Stomach (tissue), 9 donors: ENCODE data around the gene CCDC91. TPM values are rescaled to one million over a fixed set of nuclear protein-coding genes. Genes with fewer than 3 reads are reported as not detected.
A peak's percentile ranks its signal among the peaks of the same experiment; 100 is the strongest.

Source experiments
- DNase-seq, 2 donors: peaks; one replicate each; pipeline versions ENCODE4 v3.0.0 to v3.0.0-alpha.2; 2013 to 2019
- H3K27ac ChIP-seq, 5 donors: fragments of 200-600 bp in 4 of 5; sonication (generic) in 4 of 5; one replicate each; pipeline ENCODE4 v1.5.1; 2013 to 2019; ENCODE audit warnings: mild to moderate bottlenecking in 1 of 5, moderate library complexity in 1 of 5
- H3K27me3 ChIP-seq, 3 donors: fragments of 200-600 bp; sonication (generic); one replicate each; pipeline ENCODE4 v1.5.1; 2017 to 2019; ENCODE audit warnings: mixed run types in 1 of 3
- H3K36me3 ChIP-seq, 4 donors: fragments of 200-600 bp; sonication (generic); 1 replicate in 3 of 4; 2 replicates in 1 of 4; pipeline ENCODE4 v1.5.1; 2016 to 2019
- H3K4me1 ChIP-seq, 4 donors: fragments of 200-600 bp; sonication (generic); one replicate each; pipeline ENCODE4 v1.5.1; 2016 to 2019
- H3K4me3 ChIP-seq, 4 donors: fragments of 200-600 bp; sonication (generic) in 3 of 4; one replicate each; pipeline ENCODE4 v1.5.1; 2016 to 2019; ENCODE audit warnings: mild to moderate bottlenecking in 1 of 4
- H3K9me3 ChIP-seq, 4 donors: fragments of 200-600 bp; sonication (generic); one replicate each; pipeline ENCODE4 v1.5.1; 2016 to 2019
- EP300 ChIP-seq: sonication (generic); formaldehyde crosslinking; IDR thresholded peaks from one replicate; pipeline ENCODE4 v1.6.1; 2017; ENCODE audit warnings: antibody characterized with exemption
- POLR2A ChIP-seq, 4 donors: fragments of 450-650 bp; IDR thresholded peaks; one replicate each; pipeline ENCODE4 v1.6.1; 2016; ENCODE audit warnings: antibody characterized with exemption in 4 of 4, control low read depth in 2 of 4, mild to moderate bottlenecking in 1 of 4, moderate library complexity in 1 of 4
- POLR2AphosphoS5 ChIP-seq, 3 donors: sonication (generic); formaldehyde crosslinking; IDR thresholded peaks; one replicate each; pipeline ENCODE4 v1.6.1; 2016; ENCODE audit warnings: antibody characterized with exemption in 3 of 3
- WGBS, 5 donors: extraction: QIAGEN DNeasy Blood & Tissue Kit in 3 of 5; methylation state at CpG; one replicate each; pipeline versions ENCODE4 v1.1.5 to v1.1.7; 2013 to 2018; 5-methylcytosine and 5-hydroxymethylcytosine counted together
- intact Hi-C: fragments of 100-400 bp; cut with DNase I; formaldehyde crosslinking; loops from one replicate; pipeline ENCODE4 v1.15.1; 2023; ENCODE audit warnings: low total_unique reads
- polyA plus RNA-seq, 3 donors: library from polyadenylated mRNA; stranded (reverse); fragments of 200-250 nt; gene quantifications; one replicate each; pipeline ENCODE4 v1.2.3, GENCODE V29; 2013
- total RNA-seq, 5 donors: library from RNA; depleted of rRNA; stranded (reverse); fragments of >200 nt; gene quantifications; one replicate each; pipeline versions ENCODE4 v1.1.0 to v1.2.3, GENCODE V29; 2014 to 2016
- TF ChIP-seq, protein P1 (sequence below), 7 experiments: fragments of 450-650 bp in 4 of 7; fragments of 200-600 bp in 3 of 7; sonication (generic) in 3 of 7; IDR thresholded peaks; one replicate each; pipeline ENCODE4 v1.5.1; 2016 to 2019; ENCODE audit warnings: antibody characterized with exemption in 7 of 7, control low read depth in 2 of 7, mild to moderate bottlenecking in 1 of 7
- donor health status: healthy with polysubstance abuse.
- donor health status: Bipolar disorder and iron deficiency.
- donor health status: healthy.

Gene CCDC91
- total and polyA plus RNA-seq, 8 donors = 9.9 to 69.6 (median 34.4) TPM

GRCh38 chr12:28570811-28571210 lies 380.6 kb downstream of the CCDC91 start:
- H3K4me3 ChIP-seq = no peak overlapping the region
- intact Hi-C loops = no loop called here
- no peak for DNase-seq
- WGBS, 5 donors = 78 to 91% (median 87%) methylated on average over 3 of the region's 3 CpGs
- H3K36me3 ChIP-seq = no peaks in the 10 kb centered on the region
- no peaks in the 10 kb centered on the region for H3K9me3 ChIP-seq
- H3K4me1 ChIP-seq = peaks cover 0 to 32% (median 7%) of the 10 kb centered on the region in 4 donors
- no peaks in the 10 kb centered on the region for H3K27me3 ChIP-seq
- TF ChIP-seq POLR2AphosphoS5 (IDR thresholded peaks at IDR 0.05) = no peak
- TF ChIP-seq, protein P1, sequence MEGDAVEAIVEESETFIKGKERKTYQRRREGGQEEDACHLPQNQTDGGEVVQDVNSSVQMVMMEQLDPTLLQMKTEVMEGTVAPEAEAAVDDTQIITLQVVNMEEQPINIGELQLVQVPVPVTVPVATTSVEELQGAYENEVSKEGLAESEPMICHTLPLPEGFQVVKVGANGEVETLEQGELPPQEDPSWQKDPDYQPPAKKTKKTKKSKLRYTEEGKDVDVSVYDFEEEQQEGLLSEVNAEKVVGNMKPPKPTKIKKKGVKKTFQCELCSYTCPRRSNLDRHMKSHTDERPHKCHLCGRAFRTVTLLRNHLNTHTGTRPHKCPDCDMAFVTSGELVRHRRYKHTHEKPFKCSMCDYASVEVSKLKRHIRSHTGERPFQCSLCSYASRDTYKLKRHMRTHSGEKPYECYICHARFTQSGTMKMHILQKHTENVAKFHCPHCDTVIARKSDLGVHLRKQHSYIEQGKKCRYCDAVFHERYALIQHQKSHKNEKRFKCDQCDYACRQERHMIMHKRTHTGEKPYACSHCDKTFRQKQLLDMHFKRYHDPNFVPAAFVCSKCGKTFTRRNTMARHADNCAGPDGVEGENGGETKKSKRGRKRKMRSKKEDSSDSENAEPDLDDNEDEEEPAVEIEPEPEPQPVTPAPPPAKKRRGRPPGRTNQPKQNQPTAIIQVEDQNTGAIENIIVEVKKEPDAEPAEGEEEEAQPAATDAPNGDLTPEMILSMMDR (IDR thresholded peaks at IDR 0.05) = no peak
- TF ChIP-seq EP300 = no peak
- no peak for TF ChIP-seq POLR2A (IDR thresholded peaks at IDR 0.05)
- H3K27ac ChIP-seq = peak overlapping the region in 2 of 5 donors; percentile 27 to 59

DNA sequence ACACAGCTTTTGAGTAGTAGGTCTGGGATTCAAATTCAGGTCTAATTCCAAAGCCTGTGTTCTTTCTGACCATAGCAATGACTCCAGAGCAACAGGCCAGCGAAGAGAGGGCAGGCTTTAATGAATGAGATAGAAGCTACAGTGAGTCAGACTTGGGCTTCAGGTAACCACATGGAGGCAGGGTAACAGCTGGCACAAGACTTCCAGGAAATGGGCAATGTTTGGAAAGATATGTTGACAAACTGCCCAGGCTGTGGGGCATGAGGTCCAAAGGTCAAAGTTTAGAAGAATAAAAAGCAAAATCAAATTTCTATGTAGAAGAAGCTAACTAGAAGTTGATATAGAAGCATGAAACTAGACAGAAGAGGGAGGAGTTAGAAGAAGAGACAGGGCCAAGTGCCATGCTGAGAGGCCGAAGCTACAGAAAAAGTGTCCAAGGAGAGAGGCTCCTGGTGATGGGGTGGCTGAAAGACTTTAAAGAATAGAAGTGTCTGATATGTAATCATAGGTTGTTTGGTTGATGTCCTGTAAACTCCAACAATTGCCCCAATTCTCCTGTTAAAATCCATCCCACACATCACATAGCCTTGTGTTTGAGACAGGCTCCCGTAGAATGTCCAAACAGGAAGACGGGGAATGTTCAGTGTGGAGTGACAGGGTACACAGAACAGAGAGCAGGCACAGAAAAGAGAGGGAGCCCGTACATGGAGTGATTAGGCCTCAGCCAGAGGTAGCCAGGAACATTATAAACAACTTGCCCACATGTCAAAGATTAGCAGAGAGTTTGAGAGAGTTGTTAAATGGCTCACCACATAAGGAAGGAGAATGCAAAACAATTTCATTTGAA lies 384.7 kb downstream of the CCDC91 start:
- H3K4me1 ChIP-seq = peaks cover 0 to 21% (median 3%) of the 10 kb centered on the region in 4 donors
- peak in 1 of 2 donors; percentile 21 for DNase-seq
- no peaks in the 10 kb centered on the region for H3K9me3 ChIP-seq
- peak overlapping the region in 1 of 5 donors; percentile 18 for H3K27ac ChIP-seq
- no peaks in the 10 kb centered on the region for H3K27me3 ChIP-seq
- TF ChIP-seq, protein P1 (IDR thresholded peaks at IDR 0.05) = no peak
- no peak for TF ChIP-seq POLR2AphosphoS5 (IDR thresholded peaks at IDR 0.05)
- TF ChIP-seq POLR2A (IDR thresholded peaks at IDR 0.05) = no peak
- TF ChIP-seq EP300 = no peak
- 65 to 80% (median 77%) methylated on average over 5 of the region's 5 CpGs for WGBS, 5 donors
- H3K4me3 ChIP-seq = no peak overlapping the region
- no peaks in the 10 kb centered on the region for H3K36me3 ChIP-seq
- intact Hi-C loops = no loop called here

GRCh38 chr12:28575593-28576205 lies 385.4 kb downstream of the CCDC91 start:
- no peaks in the 10 kb centered on the region for H3K36me3 ChIP-seq
- intact Hi-C loops = no loop called here
- no peaks in the 10 kb centered on the region for H3K27me3 ChIP-seq
- H3K4me3 ChIP-seq = no peak overlapping the region
- no peak for DNase-seq
- H3K4me1 ChIP-seq = peaks cover 0 to 15% (median 3%) of the 10 kb centered on the region in 4 donors
- WGBS, 5 donors = 63 to 71% (median 68%) methylated on average over 3 of the region's 3 CpGs
- H3K27ac ChIP-seq = no peak overlapping the region
- H3K9me3 ChIP-seq = no peaks in the 10 kb centered on the region
- TF ChIP-seq POLR2AphosphoS5 (IDR thresholded peaks at IDR 0.05) = no peak
- no peak for TF ChIP-seq POLR2A (IDR thresholded peaks at IDR 0.05)
- no peak for TF ChIP-seq EP300
- TF ChIP-seq, protein P1 (IDR thresholded peaks at IDR 0.05) = no peak

DNA sequence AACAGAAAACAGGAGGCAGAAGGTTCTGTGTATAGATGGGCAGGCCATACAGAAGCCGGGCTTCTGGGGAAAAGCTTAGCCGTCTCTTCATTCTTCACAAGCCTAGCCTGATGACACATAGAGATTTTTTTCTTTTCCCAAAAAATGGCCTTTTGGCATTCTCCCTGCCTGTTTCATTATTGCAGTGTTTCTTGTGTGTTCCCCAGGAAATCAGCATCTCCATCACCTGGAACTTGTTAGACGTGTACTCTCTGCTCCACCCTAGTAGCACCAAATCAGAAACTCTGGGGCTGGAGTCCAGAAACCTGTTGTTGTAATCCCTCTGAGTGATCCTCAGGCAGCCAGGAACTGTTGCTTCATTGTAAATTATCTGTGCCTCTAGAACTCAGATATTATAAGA lies 388.1 kb downstream of the CCDC91 start:
- Histone ChIP-seq H3K9me3 (no peaks in the 10 kb centered on the region), H3K27ac (no peak overlapping the region), H3K36me3 (no peaks in the 10 kb centered on the region), H3K4me1 (peaks cover 0 to 15% (median 3%) of the 10 kb centered on the region in 4 donors), H3K4me3 (no peak overlapping the region), H3K27me3 (no peaks in the 10 kb centered on the region)
- no peak for DNase-seq
- WGBS, 5 donors = 73 to 82% (median 80%) methylated on average over 3 of the region's 3 CpGs
- TF ChIP-seq, protein P1 (IDR thresholded peaks at IDR 0.05) = no peak
- intact Hi-C loops = no loop called here
